A549 (cell line): Measurements from ENCODE around the gene LARP4. TPM values are rescaled to one million over a fixed set of nuclear protein-coding genes. Genes with fewer than 3 reads are reported as not detected.
"Not testable (repeated sequence)": the region's sequence is repeated elsewhere in the genome, so short reads cannot be mapped to it uniquely, and the experiment has no call there.

Experiments used
- ATAC-seq, 2 experiments: fragments of 200-7000 bp in 1 of 2; fragments of >200 bp in 1 of 2; cut with Nextera tagmentation in 1 of 2; cut with Tn5 transposase in 1 of 2; 3 replicates each; pipeline versions ENCODE4 v1.8.0 to v1.9.1; 2018 to 2020; ENCODE audit warnings: mild to moderate bottlenecking in 1 of 2, moderate library complexity in 1 of 2
- CTCF ChIA-PET: fragments of 300-600 bp; sonication (Branson Sonifier 250); formaldehyde crosslinking; extraction: SDS; loops from one replicate; lab custom pipeline; 2021; ENCODE audit warnings: antibody characterized with exemption, inconsistent platforms; lab: Yijun Ruan, JAX
- POLR2A ChIA-PET: fragments of 350-600 bp; formaldehyde crosslinking; extraction: SDS; loops from one replicate; lab custom pipeline; 2021; ENCODE audit warnings: antibody characterized with exemption, inconsistent platforms; lab: Yijun Ruan, JAX
- DNase-seq, 2 experiments: peaks; one replicate each; pipeline versions ENCODE4 v3.0.0 to v3.0.0-alpha.2; 2011 to 2016; ENCODE audit warnings: low read depth in 1 of 2, low spot score in 1 of 2
- FAIRE-seq: peaks from 2 replicates; lab custom pipeline; 2011; peaks lifted over from hg19 to GRCh38; lab: Jason Lieb, UNC
- H3K27ac ChIP-seq, 2 experiments: fragments of >200 bp; sonication (Bioruptor Twin); formaldehyde crosslinking; 3 replicates each; pipeline ENCODE4 v1.5.1; 2016 to 2017
- H3K4me1 ChIP-seq: fragments of >200 bp; sonication (Bioruptor Twin); formaldehyde crosslinking; 3 replicates; pipeline ENCODE4 v1.6.1; 2016
- H3K4me2 ChIP-seq: fragments of >200 bp; sonication (Bioruptor Twin); formaldehyde crosslinking; 3 replicates; pipeline ENCODE4 v1.6.1; 2016
- H3K4me3 ChIP-seq: fragments of >200 bp; sonication (Bioruptor Twin); formaldehyde crosslinking; 3 replicates; pipeline ENCODE4 v1.5.1; 2016
- H3K9me3 ChIP-seq: fragments of >200 bp; sonication (Bioruptor Twin); formaldehyde crosslinking; 3 replicates; pipeline ENCODE4 v1.6.1; 2016
- CHD4 ChIP-seq: fragments of 200-600 bp; sonication (generic); IDR thresholded peaks from 2 replicates; pipeline ENCODE4 v1.6.1; 2016; ENCODE audit warnings: antibody characterized with exemption, mild to moderate bottlenecking, borderline replicate concordance
- EP300 ChIP-seq, 2 experiments: fragments of >200 bp; sonication (Bioruptor Twin); formaldehyde crosslinking; IDR thresholded peaks; 2 replicates in 1 of 2; 3 replicates in 1 of 2; pipeline ENCODE4 v1.6.1; 2016 to 2017
- ESRRA ChIP-seq: fragments of 150-350 bp; IDR thresholded peaks from 2 replicates; pipeline ENCODE4 v1.6.1; 2014; ENCODE audit warnings: mild to moderate bottlenecking, low read length, borderline replicate concordance
- FOSB ChIP-seq: fragments of 250-450 bp; sonication (Bioruptor Pico); IDR thresholded peaks from 2 replicates; pipeline ENCODE4 v1.5.0; 2020; ENCODE audit warnings: mild to moderate bottlenecking, moderate library complexity
- FOSL2 ChIP-seq, 2 experiments: fragments of 450-650 bp in 1 of 2; fragments of >200 bp in 1 of 2; sonication (Bioruptor Twin) in 1 of 2; formaldehyde crosslinking; IDR thresholded peaks; 2 replicates each; pipeline versions ENCODE4 v1.5.0 to v1.6.1; 2016 to 2020; ENCODE audit warnings: mild to moderate bottlenecking in 1 of 2, moderate library complexity in 1 of 2
- FOXS1 ChIP-seq: fragments of 250-450 bp; sonication (Bioruptor Pico); IDR thresholded peaks from 2 replicates; pipeline ENCODE4 v1.5.0; 2020; ENCODE audit warnings: mild to moderate bottlenecking, moderate library complexity
- GATA3 ChIP-seq: IDR thresholded peaks from 2 replicates; pipeline ENCODE4 v1.6.1; 2012; ENCODE audit warnings: borderline replicate concordance
- KDM1A ChIP-seq: fragments of 200-600 bp; sonication (generic); IDR thresholded peaks from 2 replicates; pipeline ENCODE4 v1.6.1; 2016; ENCODE audit warnings: low read depth, mild to moderate bottlenecking
- MAZ ChIP-seq: fragments of 150-350 bp; IDR thresholded peaks from 2 replicates; pipeline ENCODE4 v1.6.1; 2014; ENCODE audit warnings: antibody characterized with exemption, low read depth, low read length, borderline replicate concordance
- MYC ChIP-seq: IDR thresholded peaks from 2 replicates; pipeline ENCODE4 v1.6.1; 2012; ENCODE audit warnings: mild to moderate bottlenecking, inconsistent platforms, low read length, improper control_type of control experiment, borderline replicate concordance
- NPAS2 ChIP-seq: fragments of 250-450 bp; sonication (Bioruptor Pico); IDR thresholded peaks from 2 replicates; pipeline ENCODE4 v1.8.0; 2022; ENCODE audit warnings: mild to moderate bottlenecking, moderate library complexity, borderline replicate concordance
- POLR2A ChIP-seq: IDR thresholded peaks from 2 replicates; pipeline ENCODE4 v1.6.1; 2012; ENCODE audit warnings: mild to moderate bottlenecking, low read length
- RFX5 ChIP-seq: fragments of 450-650 bp; IDR thresholded peaks from 2 replicates; pipeline ENCODE4 v1.7.1; 2014; ENCODE audit warnings: antibody characterized with exemption, mild to moderate bottlenecking, moderate library complexity
- TFCP2L1 ChIP-seq: fragments of 250-450 bp; sonication (Bioruptor Pico); IDR thresholded peaks from 2 replicates; pipeline ENCODE4 v1.5.0; 2021; ENCODE audit warnings: mild to moderate bottlenecking
- WGBS: methylation state at CpG from one replicate; pipeline ENCODE4 v1.1.6; 2017; ENCODE audit errors: missing lambda C conversion rate; 5-methylcytosine and 5-hydroxymethylcytosine counted together
- polyA plus RNA-seq, 4 experiments: library from polyadenylated mRNA; depleted of rRNA in 3 of 4; stranded (reverse); fragments of >200 nt; fragmentation: RNase III in 1 of 4; extraction: RNeasy Plus Mini Kit Qiagen cat#74134 plus additional on column Dnase treatment in 1 of 4; gene quantifications; 2 replicates in 3 of 4; 3 replicates in 1 of 4; pipeline ENCODE4 v1.2.3, GENCODE V29; 2011 to 2017
- TF ChIP-seq, protein P1 (sequence below): fragments of >200 bp; sonication (Bioruptor Twin); formaldehyde crosslinking; IDR thresholded peaks from 3 replicates; pipeline ENCODE4 v1.6.1; 2016
- TF ChIP-seq, protein P2 (sequence below): IDR thresholded peaks from 2 replicates; pipeline ENCODE4 v1.6.1; 2012; ENCODE audit warnings: low read depth, borderline replicate concordance
- TF ChIP-seq, protein P3 (sequence below): fragments of >200 bp; sonication (Bioruptor Twin); formaldehyde crosslinking; IDR thresholded peaks from 2 replicates; pipeline ENCODE4 v1.6.1; 2016
- TF ChIP-seq, protein P4 (sequence below): fragments of 150-350 bp; IDR thresholded peaks from 2 replicates; pipeline ENCODE4 v1.6.1; 2014; ENCODE audit warnings: low read depth, mild to moderate bottlenecking, low read length

LARP4 gene
- polyA plus RNA-seq, 2 of the 4 experiments (the other 2 are of a cell fraction), result 38.2 to 67.8 TPM

DNA sequence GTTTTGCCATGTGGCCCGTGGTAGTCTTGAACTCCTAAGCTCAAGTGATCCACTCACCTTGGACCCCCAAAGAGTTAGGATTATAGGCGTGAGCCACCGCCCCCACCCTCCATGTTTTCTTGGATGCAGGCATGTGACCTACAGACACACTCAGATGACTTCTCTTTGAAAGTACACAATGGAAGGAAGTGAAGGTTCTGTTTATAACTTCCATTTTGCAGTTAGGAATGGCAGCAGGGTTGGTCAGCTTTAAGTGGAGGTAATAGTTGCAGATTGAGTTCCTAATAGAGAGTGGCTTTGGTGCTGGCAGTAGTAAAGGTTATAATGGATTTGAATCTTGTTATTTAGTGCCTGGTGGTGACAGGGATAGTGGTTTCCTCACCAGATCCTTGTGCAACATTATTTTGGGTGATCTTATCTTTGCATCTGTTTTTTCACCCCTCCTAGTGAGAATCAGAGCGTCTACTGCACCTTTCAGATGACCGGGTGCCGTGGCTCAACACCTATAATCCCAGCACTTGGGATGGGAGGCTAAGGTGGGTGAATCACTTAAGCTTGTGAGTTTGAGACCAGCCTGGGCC, 15.3 kb downstream of the LARP4 start (continued):
- TF ChIP-seq, protein P1, sequence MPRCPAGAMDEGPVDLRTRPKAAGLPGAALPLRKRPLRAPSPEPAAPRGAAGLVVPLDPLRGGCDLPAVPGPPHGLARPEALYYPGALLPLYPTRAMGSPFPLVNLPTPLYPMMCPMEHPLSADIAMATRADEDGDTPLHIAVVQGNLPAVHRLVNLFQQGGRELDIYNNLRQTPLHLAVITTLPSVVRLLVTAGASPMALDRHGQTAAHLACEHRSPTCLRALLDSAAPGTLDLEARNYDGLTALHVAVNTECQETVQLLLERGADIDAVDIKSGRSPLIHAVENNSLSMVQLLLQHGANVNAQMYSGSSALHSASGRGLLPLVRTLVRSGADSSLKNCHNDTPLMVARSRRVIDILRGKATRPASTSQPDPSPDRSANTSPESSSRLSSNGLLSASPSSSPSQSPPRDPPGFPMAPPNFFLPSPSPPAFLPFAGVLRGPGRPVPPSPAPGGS, result no peak
- TF ChIP-seq FOSB (CRISPR knock-in tag) (no peak), KDM1A (no peak)

DNA sequence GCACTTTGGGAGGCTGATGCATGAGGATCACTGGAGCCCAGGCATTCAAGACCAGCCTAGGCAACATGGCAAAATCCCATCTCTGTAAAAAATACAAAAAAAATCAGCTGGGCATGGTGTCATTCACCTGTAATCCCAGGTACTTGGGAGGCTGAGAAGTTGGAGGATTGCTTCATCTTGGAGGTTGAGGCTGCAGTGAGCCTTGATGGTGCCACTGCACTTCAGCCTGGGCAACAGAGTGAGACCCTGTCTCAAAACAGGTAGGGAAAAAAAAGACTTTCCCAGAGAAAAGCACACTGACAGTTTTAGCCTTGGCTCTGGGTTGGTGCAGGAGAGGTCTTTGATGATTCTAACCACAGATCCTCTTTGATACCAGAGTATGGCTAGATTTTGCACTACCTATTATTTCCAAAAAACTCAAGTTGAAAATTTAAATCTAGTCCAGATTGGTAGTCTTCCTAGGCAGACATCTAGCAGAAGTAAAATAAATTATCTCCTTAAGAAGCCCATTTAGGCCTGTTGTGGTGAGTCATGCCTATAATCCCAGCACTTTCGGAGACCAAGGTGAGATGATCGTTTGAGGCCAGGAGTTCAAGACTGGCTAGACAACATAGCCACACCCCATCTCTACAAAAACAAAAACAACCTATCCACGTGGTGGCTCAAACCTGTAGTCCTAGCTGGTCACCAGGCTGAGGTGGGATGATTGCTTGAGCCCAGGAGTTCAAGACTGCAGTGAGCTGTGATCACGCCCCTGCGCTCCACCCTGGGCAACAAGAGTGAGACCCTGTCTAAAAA, 18.6 kb downstream of the LARP4 start:
- WGBS, result 59% methylated on average over 5 of the region's 5 CpGs
- peak in 1 of 2 experiments; percentile 37; a peak in 1 of 6 replicates for ATAC-seq
- peak in 1 of 2 experiments; percentile 33 for DNase-seq
- ChIA-PET CTCF (interaction anchor here (1.0 kb wide), 1 partner anchor 315 kb away, joined by 3 read pairs; no protein-coding TSS in a partner anchor), POLR2A (no interaction called here)
- Histone ChIP-seq H3K4me3 (no peak overlapping the region), H3K27ac (no peak overlapping the region), H3K4me2 (no peak overlapping the region), H3K4me1 (peaks cover 19% of the 10 kb centered on the region), H3K9me3 (no peaks in the 10 kb centered on the region)
- no peak for FAIRE-seq
- no peak for TF ChIP-seq FOSL2 (IDR thresholded peaks at IDR 0.05)
- TF ChIP-seq FOSL2 (CRISPR knock-in tag; IDR thresholded peaks at IDR 0.05), result peak; percentile 41; the same call in 1 of the 2 replicates
- no peak for TF ChIP-seq CHD4
- no peak for TF ChIP-seq POLR2A
- TF ChIP-seq, protein P2, sequence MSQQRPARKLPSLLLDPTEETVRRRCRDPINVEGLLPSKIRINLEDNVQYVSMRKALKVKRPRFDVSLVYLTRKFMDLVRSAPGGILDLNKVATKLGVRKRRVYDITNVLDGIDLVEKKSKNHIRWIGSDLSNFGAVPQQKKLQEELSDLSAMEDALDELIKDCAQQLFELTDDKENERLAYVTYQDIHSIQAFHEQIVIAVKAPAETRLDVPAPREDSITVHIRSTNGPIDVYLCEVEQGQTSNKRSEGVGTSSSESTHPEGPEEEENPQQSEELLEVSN, result no peak

DNA sequence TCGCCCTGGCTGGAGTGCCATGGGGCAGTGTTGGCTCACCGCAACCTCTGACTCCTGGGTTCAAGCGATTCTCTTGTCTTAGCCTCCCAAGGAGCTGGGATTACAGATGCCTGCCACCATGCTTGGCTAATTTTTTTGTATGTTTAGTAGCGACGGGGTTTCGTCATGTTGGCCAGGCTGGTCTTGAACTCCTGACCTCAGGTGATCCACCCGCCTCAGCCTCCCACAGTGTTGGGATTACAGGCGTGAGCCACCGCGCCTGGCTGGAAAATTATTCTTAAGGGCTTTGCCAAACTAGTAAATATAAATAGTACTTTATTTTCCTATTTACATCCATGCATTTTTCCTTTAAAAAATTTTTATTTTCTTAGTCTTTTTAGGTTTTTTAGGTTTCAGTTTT, 22.2 kb downstream of the LARP4 start:
- peaks cover 29% of the 10 kb centered on the region for H3K4me1 ChIP-seq
- not testable (repeated sequence) for H3K9me3 ChIP-seq, FAIRE-seq

DNA sequence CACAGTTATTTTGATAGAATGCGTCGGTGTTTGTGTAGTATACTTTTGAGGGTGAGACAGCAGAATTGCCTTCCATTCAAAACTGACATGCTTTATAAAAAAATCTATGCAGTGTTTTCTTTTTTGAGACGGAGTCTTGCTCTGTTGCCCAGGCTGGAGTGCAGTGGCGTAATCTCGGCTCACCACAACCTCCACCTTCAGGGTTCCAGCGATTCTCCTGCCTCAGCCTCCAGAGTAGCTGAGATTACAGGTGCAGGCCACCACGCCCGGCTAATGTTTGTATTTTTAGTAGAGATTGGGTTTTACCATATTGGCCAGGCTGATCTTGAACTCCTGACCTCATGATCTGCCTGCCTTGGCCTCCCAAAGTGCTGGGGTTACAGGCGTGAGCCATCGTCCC, 22.7 kb downstream of the LARP4 start:
- CTCF ChIA-PET, result interaction anchor here (0.8 kb wide), 1 partner anchor 228 kb away, joined by 3 read pairs; no protein-coding TSS in a partner anchor
- H3K4me2 ChIP-seq, H3K9me3 ChIP-seq, H3K27ac ChIP-seq, FAIRE-seq, H3K4me3 ChIP-seq, POLR2A ChIA-PET, ATAC-seq, DNase-seq: not testable (repeated sequence)
- H3K4me1 ChIP-seq, result peaks cover 25% of the 10 kb centered on the region
- 93% methylated on average over 10 of the region's 10 CpGs for WGBS

More for the DNA sequence above, 22.2 kb downstream of the LARP4 start:
- WGBS, result 87% methylated on average over 10 of the region's 10 CpGs
- CTCF ChIA-PET, POLR2A ChIA-PET, H3K4me3 ChIP-seq, ATAC-seq, H3K27ac ChIP-seq, H3K4me2 ChIP-seq, DNase-seq: not testable (repeated sequence)

DNA sequence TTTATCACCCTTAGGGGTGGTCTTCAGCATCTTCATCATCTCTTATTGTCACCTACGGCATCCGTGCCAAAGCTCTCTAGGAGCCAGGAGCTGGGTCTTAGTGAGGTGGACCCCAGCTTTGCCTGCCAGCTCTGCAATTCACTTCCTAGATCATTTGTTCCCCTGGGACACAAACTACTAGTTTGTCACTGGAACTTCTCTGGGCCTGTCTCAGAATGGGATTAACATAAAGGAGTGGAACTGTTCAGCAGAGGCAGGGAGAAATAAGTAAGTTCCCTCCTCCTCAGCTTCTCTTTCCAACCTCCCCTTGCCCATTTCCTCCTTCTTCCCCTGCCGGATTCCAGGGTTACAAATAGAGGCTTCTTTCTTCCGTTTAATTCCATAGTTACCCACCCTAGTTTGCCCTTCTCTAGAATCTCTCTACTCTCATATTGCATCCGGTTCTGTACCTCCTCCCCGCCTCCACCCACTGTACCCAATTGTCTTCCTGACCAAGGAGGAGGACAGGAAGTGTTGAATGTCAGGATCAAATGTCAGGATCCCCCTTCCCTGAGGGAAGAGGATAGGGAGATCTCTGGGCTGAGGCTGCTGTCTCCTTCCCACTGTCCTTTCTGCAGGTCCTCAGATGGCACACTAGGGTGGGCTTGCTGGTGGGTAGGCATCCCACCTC, 25.0 kb downstream of the LARP4 start:
- DNase-seq (no peak), FAIRE-seq (no peak), ATAC-seq (peak in 1 of 2 experiments; percentile 43; a peak in 3 of 6 replicates)
- TF ChIP-seq, protein P3, sequence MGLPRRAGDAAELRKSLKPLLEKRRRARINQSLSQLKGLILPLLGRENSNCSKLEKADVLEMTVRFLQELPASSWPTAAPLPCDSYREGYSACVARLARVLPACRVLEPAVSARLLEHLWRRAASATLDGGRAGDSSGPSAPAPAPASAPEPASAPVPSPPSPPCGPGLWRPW, result no peak
- no peak for TF ChIP-seq NPAS2 (CRISPR knock-in tag)
- TF ChIP-seq GATA3, result no peak
- no peak for TF ChIP-seq MAZ
- TF ChIP-seq, protein P4, sequence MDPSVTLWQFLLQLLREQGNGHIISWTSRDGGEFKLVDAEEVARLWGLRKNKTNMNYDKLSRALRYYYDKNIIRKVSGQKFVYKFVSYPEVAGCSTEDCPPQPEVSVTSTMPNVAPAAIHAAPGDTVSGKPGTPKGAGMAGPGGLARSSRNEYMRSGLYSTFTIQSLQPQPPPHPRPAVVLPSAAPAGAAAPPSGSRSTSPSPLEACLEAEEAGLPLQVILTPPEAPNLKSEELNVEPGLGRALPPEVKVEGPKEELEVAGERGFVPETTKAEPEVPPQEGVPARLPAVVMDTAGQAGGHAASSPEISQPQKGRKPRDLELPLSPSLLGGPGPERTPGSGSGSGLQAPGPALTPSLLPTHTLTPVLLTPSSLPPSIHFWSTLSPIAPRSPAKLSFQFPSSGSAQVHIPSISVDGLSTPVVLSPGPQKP, result no peak
- no peak for TF ChIP-seq EP300 (IDR thresholded peaks at IDR 0.05)
- no peak for TF ChIP-seq ESRRA
- no peak for TF ChIP-seq FOXS1 (CRISPR knock-in tag)
- TF ChIP-seq TFCP2L1 (CRISPR knock-in tag), result no peak
- no peak for TF ChIP-seq RFX5
- TF ChIP-seq MYC, result no peak
- H3K4me1 ChIP-seq, result peaks cover 19% of the 10 kb centered on the region; the same call in 2 of the 3 replicates
- H3K4me3 ChIP-seq, result no peak overlapping the region
- H3K9me3 ChIP-seq, result no peaks in the 10 kb centered on the region
- POLR2A ChIA-PET, result no interaction called here
- no peak overlapping the region for H3K4me2 ChIP-seq
- H3K27ac ChIP-seq, result peak overlapping the region in 1 of 2 experiments; percentile 44; a peak in 2 of 6 replicates
- CTCF ChIA-PET, result interaction anchor here (0.6 kb wide), 1 partner anchor 34 kb away, joined by 3 read pairs; no protein-coding TSS in a partner anchor
- WGBS, result 79% methylated on average over 6 of the region's 6 CpGs

DNA sequence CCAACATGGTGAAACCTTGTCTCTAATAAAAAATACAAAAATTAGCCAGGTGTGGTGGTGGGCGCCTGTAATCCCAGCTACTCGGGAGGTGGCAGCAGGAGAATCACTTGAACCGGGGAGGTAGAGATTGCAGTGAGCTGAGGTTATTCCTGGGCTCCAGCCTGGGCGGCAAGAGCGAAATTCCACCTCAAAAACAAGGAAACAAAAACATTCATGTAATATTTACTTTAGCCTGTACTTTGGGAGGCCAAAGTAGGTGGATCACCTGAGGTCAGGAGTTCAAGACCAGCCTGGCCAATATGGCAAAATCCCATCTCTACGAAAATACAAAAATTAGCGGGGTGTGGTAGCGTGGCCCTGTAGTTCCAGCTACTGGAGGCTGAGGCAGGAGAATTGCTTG, 31.0 kb downstream of the LARP4 start:
- POLR2A ChIA-PET, DNase-seq, FAIRE-seq, H3K9me3 ChIP-seq, H3K4me3 ChIP-seq, H3K4me2 ChIP-seq, ATAC-seq, H3K27ac ChIP-seq, H3K4me1 ChIP-seq: not testable (repeated sequence)
- 82% methylated on average over 8 of the region's 8 CpGs for WGBS
- CTCF ChIA-PET, result interaction anchor here (2.3 kb wide), 1 partner anchor 14 kb away, joined by 7 read pairs; no protein-coding TSS in a partner anchor
